ENCODE measurements around the gene ZNF618. TPM values are rescaled to one million over a fixed set of nuclear protein-coding genes. Genes with fewer than 3 reads are reported as not detected.

The ZNF618 gene
- total RNA-seq, 1 experiment from 2014 or later: 22.0 TPM

- ChIA-PET POLR2A (interaction anchor here (0.7 kb wide), 1 partner anchor 14 kb away, joined by 3 read pairs; no protein-coding TSS in a partner anchor), CTCF (interaction anchor here (1.0 to 5.6 kb wide), 8 partner anchors 11 to 256 kb away, joined by 3 to 109 read pairs (median 17); partner anchors contain the start of gene KIF12)
- ATAC-seq (no peak), DNase-seq (ENCODE audit: low spot score) (no peak)
- no peaks in the 10 kb centered on the region; the same call in 1 of the 2 replicates for H3K9me3 Mint-ChIP-seq
- H3K4me1 Mint-ChIP-seq: no peaks in the 10 kb centered on the region
- no peak overlapping the region for H3K4me3 Mint-ChIP-seq
- TF ChIP-seq EMX1 (CRISPR knock-in tag; IDR thresholded peaks at IDR 0.05): no peak
- no peak for TF ChIP-seq E2F5 (CRISPR knock-in tag; IDR thresholded peaks at IDR 0.05)
- TF ChIP-seq E2F4 (CRISPR knock-in tag; IDR thresholded peaks at IDR 0.05; ENCODE audit: borderline replicate concordance, low read depth): no peak
- no peak for TF ChIP-seq CREM (CRISPR knock-in tag; IDR thresholded peaks at IDR 0.05)
- no peak for TF ChIP-seq ZNF317 (CRISPR knock-in tag; IDR thresholded peaks at IDR 0.05; ENCODE audit: borderline replicate concordance, low read depth)
- TF ChIP-seq ZBTB43 (CRISPR knock-in tag; IDR thresholded peaks at IDR 0.05): no peak
- no peak for TF ChIP-seq USF2 (CRISPR knock-in tag; IDR thresholded peaks at IDR 0.05)
- TF ChIP-seq ZNF396 (CRISPR knock-in tag; IDR thresholded peaks at IDR 0.05; ENCODE audit: borderline replicate concordance): no peak
- no peak for TF ChIP-seq NFYB (CRISPR knock-in tag; conservative IDR thresholded peaks at IDR 0.05; ENCODE audit: low read depth)
- TF ChIP-seq MXD4 (CRISPR knock-in tag; IDR thresholded peaks at IDR 0.05; ENCODE audit: borderline replicate concordance): no peak
- H3K27me3 Mint-ChIP-seq (ENCODE audit: low read depth): peaks cover 39% of the 10 kb centered on the region
- H3K27ac Mint-ChIP-seq: no peak overlapping the region
- H3K36me3 Mint-ChIP-seq: no peaks in the 10 kb centered on the region
Observed at GRCh38 chr9:114083666-114084065, 207.6 kb downstream of the ZNF618 start.

GRCh38 chr9:114084282-114085073, 208.4 kb downstream of the ZNF618 start:
- H3K27me3 Mint-ChIP-seq (ENCODE audit: low read depth): peaks cover 39% of the 10 kb centered on the region
- H3K36me3 Mint-ChIP-seq: no peaks in the 10 kb centered on the region
- no peak overlapping the region for H3K27ac Mint-ChIP-seq
- no peaks in the 10 kb centered on the region; the same call in 1 of the 2 replicates for H3K9me3 Mint-ChIP-seq
- TF ChIP-seq JAZF1 (CRISPR knock-in tag; IDR thresholded peaks at IDR 0.05) (no peak), ZNF281 (CRISPR knock-in tag; IDR thresholded peaks at IDR 0.05) (no peak), ZNF138 (CRISPR knock-in tag; conservative IDR thresholded peaks at IDR 0.05) (no peak), PRRX2 (CRISPR knock-in tag; IDR thresholded peaks at IDR 0.05) (no peak)
- CTCF ChIA-PET: interaction anchor here (0.8 to 5.6 kb wide), 6 partner anchors 12 to 205 kb away, joined by 3 to 109 read pairs (median 54); partner anchors contain the start of gene KIF12
- no peaks in the 10 kb centered on the region for H3K4me1 Mint-ChIP-seq
- DNase-seq (ENCODE audit: low spot score): no peak
- ATAC-seq: no peak
- POLR2A ChIA-PET: no interaction called here
- no peak overlapping the region for H3K4me3 Mint-ChIP-seq
